Measurements from ENCODE around the gene ADGRV1.
"Not testable (repeated sequence)": the region's sequence is repeated elsewhere in the genome, so short reads cannot be mapped to it uniquely, and the experiment has no call there.

Gene ADGRV1

DNA sequence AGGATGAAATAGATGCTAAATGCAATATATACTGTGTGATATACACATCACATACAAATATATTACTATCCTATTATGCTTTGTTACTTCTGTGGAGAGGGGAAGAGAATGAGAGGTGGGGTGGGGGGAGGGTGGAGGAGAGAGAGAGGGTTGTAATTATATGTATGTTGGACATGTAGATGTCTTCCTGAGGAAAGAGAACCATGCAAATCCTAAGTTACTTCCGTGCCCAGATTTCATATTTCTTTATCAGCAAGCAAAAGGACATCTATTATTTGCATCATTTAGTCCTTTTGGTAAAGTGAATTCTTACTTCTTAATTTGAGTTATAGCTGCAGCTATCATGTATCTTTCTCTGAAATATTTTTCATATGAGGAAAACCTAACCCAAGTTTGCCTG, 187.5 kb downstream of the ADGRV1 start:
- no peak for DNase-seq

DNA sequence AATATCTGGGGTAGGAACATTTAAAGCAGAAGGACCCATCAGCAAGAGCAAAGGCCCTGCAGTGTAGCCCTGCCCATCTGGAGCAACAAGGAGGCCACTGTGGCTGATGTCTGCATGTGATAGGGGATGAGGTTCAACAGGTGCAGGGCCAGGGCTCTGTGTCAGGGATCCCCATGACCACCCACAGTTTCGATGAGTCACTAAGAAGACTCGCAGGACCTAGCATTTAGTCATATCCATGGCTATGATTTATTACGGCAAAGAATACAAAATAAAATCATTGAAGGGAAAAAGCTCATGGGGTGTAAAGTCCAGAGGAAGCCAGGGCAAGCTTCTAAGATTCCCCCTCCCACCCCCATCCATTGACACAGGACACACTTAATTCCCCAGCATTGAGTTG, 188.6 kb downstream of the ADGRV1 start:
- peak; percentile 49 for DNase-seq

DNA sequence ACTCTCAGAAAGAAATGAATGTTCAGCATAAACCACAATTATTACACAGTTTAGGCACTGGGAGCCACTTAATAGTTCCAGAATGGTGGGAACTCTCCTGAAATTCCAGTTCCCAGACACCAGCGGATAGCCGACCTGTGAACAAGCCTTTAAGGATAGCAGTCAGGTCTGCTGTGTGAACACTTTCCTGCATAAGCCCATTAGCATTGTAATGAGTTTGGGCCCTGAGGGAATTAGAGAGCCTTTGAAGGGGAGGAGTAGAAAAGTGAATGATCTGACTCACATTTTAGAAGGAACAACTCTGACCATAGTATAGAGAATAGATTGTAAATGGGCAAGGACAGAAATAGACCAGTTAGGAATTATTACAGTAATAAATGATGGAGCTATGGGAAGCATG, 189.1 kb downstream of the ADGRV1 start:
- DNase-seq, result no peak

DNA sequence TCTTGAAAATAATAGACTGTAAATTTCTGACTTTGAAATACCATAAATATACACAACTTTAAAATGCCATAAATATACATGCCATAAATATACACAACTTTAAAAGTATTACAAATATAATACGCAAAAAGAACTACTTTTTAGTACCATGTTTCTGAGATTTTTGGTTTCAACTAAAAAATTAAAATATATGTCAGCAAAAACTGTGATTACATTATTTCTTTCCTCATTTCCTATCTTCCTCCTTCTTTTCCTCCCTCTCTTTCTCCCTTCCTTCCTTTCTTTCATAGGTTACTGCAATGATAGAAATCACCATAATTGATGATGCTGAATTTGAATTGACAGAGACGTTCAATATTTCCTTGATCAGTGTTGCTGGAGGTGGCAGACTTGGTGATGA, 200.5 kb downstream of the ADGRV1 start:
- DNase-seq, result no peak

DNA sequence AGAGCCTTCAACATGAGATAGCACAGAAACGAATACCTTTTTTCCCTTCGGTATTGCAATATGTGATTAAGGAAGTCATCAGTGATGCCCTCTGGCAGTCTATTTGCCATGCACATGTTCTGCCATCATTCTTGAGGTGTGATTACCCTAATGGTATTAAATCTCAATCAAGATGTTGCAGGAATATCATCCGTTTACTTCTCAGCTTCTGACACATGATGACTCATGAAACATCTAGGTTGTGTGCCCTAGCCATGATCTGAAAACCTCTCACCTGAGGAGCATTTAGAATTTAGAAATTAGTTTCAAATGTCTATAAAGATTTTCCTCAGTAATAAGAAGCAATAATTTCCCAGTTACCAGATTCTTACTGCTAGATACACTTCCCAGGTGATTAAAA, 209.1 kb downstream of the ADGRV1 start:
- DNase-seq, result no peak

DNA sequence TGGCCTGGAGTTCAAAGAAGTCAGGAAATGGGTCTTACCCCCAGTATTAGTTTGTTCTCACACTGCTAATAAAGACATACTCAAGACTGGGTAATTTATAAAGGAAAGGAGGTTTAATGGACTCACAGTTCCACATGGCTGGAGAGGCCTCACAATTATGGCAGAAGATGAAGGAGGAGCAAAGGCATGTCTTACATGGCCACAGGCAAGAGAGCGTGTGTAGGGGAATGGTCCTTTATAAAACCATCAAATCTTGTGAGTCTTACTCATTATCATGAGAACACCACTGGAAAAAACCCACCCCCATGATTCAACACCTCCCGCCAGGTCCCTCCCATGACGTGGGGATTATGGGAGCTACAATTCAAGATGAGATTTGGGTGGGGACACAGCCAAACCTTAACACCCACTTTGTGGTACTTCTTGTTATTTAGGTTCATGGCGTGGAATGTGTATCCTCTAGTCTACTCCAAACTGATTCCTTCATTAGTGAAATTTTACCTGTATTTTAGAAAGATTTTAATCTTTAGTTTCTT, 211.5 kb downstream of the ADGRV1 start:
- DNase-seq, result not testable (repeated sequence)

DNA sequence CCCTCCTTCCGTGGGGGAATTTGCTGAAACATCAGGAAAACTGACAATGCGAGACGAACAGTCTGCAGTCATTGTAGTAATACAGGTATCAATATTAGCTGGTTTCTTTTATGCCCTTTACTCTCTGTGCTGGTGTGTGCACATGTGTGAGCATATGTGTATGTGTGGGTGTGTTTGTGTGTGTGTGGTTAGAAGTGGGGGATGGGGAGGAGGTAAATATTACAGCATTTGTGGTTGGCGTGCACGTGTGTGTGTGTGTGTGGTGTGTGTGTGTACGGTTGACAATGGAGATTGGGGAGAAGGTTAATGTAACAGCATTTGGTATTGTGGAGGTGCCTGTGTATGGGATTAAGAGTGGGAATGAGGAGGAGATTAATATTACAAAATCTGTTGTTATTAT, 219.4 kb downstream of the ADGRV1 start:
- no peak for DNase-seq

DNA sequence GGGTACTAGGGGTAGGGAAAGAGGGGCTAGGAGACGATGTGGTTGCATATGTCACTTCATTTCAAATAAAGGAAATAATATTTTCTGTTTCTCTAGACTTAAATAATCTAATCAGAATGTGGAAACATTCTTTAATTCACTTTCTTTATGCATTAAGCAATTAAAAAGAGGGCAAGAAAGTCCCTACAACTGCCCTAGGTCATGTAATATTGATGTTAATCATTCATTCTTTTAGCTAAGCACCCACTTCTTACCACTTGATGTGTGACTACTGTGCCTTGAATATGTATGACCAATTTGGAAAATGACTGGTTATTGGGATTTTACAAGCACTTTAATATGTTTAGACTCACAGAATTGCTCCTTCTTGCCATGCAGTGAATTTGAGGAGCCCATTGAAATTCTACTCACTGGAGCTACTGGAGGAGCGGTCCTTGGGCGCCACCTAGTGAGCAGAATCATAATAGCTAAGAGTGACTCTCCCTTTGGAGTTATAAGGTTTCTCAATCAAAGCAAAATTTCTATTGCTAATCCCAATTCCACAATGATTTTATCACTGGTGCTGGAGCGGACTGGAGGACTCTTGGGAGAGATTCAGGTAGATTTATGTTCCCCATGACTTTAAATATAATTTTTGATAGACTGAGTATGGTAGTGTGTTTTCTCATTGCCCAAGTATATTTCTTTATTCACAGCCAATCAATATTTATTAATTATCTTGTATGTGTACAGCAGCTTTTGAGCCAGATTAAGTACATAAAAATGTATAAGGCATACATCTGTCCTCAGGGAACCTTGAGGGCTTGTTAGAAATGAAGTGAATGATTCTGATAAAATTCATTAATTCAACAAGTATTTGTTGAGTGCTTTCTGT, 225.1 kb downstream of the ADGRV1 start:
- DNase-seq, result peak; percentile 61

DNA sequence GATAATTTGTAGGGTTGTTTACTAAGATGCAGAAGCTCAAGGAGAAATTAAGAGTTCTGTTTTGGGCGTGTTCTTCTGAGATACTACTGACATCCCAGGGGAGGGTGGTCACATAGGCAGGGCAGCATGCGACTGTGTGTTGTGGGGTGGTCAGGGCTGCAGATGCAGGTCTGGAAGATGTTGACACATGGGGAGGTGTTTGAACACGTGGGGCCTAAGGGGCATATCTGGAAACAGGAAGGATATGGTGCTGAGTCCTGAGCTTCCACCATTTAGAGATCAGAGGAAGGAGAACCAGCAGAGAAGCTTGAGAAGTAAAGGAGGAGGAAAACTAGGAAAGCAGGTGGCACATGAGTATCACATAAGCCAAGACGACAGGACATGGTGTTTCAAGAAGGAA, 228.2 kb downstream of the ADGRV1 start:
- no peak for DNase-seq

DNA sequence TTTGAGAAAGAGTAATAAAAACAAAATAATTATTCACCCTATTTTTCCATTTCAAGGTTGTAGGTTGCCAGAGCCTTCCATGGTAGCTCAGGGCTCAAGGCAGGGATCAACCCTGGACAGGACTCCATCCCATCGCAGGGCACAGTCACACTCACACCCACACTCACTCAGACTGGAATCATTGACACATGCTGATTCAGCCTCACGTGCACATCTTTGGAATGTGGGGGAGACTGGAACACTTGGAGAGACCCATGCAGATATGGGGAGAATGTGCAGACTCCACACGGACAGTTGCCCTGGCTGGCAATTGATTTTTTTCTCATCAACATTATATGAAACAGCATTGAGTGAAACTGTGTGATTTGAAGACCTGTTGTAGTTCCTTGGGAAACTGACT, 234.1 kb downstream of the ADGRV1 start:
- peak; percentile 41 for DNase-seq

DNA sequence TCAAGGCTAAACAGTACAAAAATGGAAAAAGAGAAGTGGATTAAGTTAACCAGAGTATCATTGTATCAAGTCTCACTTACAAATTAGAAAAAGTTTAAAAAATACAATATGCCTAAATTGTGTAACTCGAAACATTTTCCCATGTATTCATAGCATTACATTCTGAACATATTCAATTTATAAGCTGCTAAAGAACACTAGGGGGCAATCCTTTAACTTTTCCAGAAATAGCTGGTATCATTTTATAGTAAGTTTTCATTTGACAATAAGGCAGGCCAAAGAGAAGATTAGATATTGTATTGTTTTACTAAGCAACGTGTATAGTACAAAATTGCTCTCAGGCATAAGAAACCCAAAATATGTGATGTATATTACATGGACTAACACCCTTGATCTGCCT, 234.6 kb downstream of the ADGRV1 start:
- no peak for DNase-seq

DNA sequence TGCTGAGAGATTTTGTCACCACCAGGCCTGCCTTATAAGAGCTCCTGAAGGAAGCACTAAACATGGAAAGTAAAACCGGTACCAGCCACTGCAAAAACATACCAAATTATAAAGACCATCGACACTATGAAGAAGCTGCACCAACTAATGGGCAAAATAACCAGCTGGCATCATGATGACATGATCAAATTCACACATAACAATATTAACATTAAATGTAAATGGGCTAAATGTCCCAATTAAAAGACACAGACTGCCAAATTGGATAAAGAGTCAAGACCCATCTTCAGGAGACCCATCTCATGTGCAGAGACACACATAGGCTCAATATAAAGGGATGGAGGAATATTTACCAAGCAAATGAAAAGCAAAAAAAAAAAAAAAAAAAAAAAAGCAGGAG, 238.3 kb downstream of the ADGRV1 start:
- not testable (repeated sequence) for DNase-seq

DNA sequence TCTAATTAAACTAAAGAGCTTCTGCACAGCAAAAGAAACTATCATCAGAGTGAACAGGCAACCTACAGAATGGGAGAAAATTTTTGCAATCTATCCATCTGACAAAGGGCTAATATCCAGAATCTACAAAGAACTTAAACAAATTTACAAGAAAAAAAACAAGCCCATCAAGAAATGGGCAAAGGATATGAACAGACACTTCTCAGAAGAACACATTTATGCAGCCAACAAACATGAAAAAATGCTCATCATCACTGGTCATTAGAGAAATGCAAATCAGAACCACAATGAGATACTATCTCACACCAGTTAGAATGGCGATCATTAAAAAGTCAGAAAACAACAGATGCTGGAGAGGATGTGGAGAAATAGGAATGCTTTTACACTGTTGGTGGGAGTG, 241.5 kb downstream of the ADGRV1 start:
- not testable (repeated sequence) for DNase-seq

DNA sequence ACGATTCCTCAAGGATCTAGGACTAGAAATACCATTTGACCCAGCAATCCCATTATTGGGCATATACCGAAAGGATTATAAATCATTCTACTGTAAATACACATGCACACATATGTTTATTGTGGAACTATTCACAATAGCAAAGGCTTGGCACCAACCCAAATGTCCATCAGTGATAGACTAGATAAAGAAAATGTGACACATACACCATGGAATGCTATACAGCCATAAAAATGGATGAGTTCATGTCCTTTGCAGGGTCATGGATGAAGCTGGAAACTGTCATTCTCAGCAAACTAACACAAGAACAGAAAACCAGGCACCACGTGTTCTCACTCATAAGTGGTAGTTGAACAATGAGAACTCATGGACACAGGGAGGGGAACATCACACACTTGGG, 241.9 kb downstream of the ADGRV1 start:
- not testable (repeated sequence) for DNase-seq

DNA sequence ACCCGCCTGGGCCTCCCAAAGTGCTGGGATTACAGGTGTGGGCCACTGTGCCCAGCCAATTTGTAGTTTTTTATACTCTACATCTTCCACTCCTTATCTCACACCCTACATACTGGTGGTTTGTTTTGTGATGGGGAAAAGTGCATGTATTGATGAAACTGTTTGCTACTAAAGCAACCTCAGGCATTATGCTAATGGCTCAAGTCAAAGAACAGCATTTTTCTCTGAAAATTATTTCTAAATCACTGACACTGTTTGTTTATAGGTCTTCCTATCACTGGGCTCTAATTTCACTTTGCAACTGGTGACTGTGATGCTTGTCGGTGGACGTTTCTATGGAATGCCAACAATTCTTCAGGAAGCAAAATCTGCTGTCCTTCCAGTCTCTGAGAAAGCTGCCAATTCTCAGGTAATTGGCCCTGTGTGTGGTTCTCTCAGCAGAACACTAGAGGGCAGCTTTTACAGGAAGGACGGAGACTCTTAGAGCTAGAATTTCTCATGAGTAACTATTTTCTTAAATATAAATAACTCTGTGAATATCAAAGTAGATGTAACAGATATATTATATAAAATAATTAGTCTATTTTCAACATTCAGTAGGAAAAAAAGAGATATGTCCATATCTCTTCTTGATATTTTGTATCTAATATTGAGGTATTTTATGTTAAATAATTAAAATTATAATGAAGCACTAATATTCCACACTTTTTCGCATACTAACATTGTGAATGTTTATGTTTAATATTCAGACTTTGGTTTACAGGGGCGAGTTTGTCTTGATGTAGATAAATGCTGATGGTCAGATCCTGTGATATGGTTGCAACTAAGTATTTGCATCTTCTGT, 244.1 kb downstream of the ADGRV1 start:
- peak; percentile 30 for DNase-seq

DNA sequence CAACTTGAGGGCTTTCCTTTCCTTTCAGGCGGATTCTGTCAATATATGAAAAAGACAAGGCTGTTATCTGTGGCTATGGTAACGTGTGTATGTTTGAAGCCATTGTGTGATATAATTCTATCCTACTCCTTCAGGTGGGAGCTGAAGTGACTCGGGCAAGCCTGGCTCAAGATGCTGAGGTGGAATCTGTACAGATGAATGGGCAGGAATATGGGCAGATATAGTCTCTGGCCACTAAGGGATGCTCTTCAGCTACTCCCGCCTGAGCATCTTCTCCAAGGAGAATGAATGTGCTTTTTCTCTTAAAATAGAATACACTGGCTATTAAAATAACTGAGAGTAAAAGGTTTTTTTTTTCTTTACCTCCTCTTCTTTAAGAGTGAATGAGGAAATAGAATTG, 244.8 kb downstream of the ADGRV1 start:
- DNase-seq, result no peak

DNA sequence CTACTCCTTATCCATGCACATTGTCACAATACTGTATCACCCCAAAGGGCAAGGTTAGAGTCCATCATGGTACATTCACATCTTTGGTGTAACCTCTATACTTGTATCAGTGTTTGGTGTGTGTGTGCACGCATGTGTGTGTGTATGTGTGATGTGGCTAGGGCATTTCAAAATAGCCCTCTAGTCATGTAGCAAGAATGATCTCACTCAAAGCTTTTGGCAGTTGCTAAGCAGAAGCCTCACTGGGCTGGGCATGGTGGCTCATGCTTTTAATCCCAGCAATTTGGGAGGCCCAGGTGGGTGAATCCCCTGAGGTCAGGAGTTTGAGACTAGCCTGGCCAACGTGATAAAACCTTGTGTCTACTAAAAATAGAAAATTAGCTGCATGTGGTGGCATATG, 245.3 kb downstream of the ADGRV1 start:
- DNase-seq, result no peak

DNA sequence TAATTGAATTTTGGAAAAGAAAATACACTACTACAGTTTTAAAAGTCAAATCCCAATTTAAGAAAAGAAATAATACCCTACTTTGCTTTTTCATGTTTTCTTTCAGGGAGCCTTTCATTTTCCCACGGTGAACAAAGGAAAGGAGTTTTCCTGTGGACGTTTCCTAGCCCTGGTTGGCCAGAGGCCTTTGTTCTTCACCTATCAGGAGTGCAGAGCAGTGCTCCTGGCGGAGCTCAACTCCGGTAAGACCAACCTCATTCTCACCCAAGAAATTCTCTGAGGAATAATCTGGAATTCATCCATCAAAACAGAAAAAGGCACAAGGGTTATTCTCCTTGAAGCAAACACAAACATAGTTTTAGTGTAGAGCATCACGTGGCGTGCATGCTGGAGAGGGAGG, 248.9 kb downstream of the ADGRV1 start:
- DNase-seq, result no peak

DNA sequence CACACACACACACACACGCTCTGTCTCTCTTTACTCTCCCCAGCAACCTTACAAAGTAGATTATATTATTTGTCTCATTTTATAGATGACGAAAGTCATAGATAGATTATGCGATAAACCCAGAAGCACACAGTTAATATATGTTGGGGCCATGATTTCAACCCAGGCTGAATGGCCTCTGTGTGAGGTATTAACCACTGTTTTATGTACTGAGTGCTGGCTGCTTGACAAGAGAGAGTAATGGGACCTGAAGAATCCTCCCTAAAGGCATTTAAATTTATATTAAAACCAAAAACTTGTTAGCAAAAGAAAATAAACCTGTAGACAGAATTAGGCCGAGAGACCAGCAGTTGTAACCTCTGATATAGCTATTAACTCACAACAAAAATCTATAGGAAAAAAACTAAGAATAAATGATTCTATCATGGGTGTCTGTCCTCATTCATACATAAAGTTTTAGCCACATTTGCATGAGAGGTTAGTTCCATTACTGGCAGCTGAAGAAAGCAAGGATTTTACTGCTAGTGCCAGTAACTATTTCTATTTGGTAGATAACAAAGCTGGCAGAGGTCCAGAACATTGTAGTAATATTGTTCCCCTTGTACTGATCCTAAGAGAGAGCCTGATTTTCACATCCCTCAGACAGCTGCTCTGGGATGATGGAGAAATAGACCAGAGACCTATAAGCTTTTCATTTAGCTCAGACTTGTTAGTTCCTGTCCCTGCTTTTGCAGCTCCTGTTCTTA, 250.9 kb downstream of the ADGRV1 start:
- DNase-seq, result no peak

DNA sequence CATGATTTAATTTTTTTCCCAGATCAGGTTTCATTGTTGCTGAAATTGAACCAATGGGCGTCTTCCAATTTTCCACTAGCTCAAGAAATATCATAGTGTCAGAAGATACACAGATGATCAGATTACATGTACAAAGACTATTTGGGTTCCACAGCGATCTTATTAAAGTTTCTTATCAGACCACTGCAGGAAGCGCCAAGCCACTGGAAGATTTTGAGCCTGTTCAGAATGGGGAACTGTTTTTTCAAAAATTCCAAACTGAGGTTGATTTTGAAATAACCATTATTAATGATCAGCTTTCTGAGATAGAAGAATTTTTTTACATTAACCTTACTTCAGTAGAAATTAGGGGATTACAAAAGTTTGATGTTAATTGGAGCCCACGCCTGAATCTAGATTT, 251.6 kb downstream of the ADGRV1 start:
- no peak for DNase-seq

DNA sequence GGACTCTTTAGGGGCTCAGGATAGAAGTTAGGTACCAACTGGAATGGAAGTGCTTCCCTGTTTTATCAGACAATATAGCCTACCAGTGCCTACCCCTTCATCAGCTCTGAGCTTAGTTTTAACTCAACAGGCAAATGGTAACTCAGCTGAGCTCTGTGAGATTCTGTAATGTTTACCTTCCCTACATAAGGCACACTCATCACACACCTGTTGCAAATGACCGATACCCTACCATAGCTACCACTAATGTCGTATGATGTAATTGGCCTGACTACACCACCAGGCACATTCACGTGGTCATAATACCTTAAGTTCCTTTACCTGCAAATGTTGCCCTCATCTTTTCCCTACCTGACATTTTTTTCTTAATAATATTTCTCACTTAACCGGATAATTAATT, 254.8 kb downstream of the ADGRV1 start:
- no peak for DNase-seq

DNA sequence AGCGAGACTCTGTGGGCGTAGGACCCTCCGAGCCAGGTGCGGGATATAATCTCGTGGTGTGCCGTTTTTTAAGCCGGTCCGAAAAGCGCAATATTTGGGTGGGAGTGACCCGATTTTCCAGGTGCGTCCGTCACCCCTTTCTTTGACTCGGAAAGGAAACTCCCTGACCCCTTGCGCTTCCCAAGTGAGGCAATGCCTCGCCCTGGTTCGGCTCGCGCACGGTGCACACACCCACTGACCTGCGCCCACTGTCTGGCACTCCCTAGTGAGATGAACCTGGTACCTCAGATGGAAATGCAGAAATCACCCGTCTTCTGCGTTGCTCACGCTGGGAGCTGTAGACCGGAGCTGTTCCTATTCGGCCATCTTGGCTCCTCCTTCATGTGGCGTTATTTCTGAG, 263.5 kb downstream of the ADGRV1 start:
- not testable (repeated sequence) for DNase-seq

DNA sequence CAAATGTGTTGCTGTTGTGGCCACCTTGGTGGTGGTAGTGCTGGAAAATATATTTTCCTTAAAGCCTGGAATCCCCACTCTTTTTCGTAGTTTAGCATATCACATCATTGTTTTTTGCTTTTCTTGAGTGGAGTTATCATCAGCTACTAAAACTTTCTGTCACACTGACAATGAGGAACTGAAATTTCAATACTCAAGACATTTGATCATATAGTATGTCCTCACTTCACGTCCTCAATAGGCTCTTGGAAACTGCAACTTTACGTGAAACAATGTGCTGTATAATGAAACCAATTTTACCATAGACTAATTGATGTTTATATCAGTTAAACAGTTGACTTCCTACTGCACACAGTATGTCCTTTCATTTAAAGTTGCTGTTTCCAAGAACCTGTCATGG, 265.8 kb downstream of the ADGRV1 start:
- DNase-seq, result no peak
